Activated T-helper 9 cell treated with anti-CD3 and anti-CD28 coated beads, Interleukin-2, amount 50 U/mL, for 16 hours (primary cell): ENCODE data around the gene ANKMY1.

ENCODE experiments used
- DNase-seq: peaks from one replicate; pipeline ENCODE4 v3.0.0-alpha.2; 2020; ENCODE audit warnings: low read depth

Gene ANKMY1

DNA sequence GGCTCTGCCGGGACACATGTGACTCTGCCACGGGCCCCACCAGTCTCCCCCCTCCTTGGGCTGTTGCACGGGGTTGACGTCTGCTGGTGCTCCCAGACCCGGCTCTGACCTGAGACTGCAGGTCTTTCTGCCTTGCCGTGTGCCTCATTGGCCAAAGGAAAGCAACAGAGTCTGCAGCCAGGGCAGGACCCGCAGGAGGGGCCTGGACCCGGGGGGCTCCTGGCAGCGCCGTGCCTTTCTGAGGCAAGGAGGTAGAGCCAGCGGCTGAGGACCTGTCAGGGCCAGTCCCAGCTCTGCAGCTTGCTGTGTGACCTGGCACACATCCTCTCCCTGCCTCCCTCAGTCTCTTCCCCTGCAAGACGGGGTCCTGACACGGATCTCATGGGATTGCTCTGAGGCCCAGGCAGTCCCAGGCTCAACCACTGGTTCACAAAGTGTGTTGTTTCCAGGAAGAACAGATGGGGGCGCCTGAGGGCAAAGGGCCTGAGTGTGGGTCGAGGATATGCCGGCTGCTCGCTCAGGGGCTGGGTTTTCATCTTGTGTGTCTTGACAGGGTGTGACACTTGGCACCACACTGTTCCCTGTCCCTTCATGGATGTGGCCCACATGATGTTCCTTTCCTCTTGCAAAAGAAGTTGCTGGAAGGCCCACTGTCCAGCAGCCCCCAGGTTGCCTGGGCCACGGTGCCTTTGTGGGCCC lies 37.7 kb upstream of the ANKMY1 start:
- no peak for DNase-seq

- no peak for DNase-seq
Observed at GRCh38 chr2:240594511-240595380, 37.0 kb upstream of the ANKMY1 start.

DNA sequence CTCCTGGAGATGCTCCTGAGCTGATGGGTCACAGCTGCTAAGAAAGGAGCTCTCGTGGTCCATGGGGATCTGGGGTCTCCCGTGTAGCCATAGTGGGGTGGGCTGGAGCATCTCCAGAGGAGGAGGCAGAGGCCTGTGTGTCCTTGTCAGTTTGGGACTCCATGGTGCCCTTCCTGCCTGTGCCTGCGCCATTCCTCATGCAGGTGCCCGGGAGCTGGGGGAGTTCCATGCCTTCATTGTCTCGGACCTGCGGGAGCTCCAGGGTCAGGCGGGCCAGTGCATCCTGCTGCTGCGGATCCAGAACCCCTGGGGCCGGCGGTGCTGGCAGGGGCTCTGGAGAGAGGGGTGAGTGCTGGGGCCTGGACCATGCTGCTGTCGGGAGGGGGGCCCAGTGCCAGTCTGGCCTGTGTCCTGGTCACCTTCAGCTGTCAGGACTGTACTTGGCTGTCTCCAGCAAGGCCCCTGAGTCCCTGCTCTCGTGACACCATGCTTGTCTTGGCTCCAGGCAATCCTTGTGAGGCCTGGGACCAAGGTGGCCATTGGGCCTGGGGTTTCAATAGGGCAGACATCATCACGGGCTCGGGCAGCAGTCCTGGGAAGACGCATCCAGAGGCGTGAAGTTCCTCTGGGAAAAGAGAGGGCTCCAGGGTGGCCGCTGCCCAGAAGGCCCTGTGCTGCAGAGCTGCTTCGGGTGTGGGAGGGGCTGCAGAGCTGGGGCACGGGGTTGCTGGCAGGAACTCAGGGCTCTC lies 36.1 kb upstream of the ANKMY1 start:
- DNase-seq, result no peak

- DNase-seq, result no peak
Observed at GRCh38 chr2:240593026-240593702, 35.4 kb upstream of the ANKMY1 start.

GRCh38 chr2:240591784-240592183 lies 34.0 kb upstream of the ANKMY1 start:
- no peak for DNase-seq

- DNase-seq, result no peak
Observed at GRCh38 chr2:240591226-240591625, 33.4 kb upstream of the ANKMY1 start.

DNA sequence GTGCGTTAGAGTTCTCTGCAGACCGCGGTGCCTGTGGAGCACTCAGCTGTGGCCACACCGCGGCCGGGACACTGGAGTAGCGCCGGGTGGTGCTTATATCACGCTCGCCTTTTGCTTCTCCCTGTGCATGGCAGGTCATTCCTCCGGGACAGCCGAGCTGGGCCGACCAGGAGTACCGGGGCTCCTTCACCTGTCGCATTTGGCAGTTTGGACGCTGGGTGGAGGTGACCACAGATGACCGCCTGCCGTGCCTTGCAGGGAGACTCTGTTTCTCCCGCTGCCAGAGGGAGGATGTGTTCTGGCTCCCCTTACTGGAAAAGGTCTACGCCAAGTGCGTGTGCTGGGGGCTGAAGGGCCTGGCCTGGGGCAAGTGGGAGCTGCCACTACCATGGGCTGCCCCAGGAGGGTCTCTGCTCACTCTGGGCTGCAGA lies 32.9 kb upstream of the ANKMY1 start:
- DNase-seq, result no peak

- no peak for DNase-seq
Observed at GRCh38 chr2:240589850-240590525, 32.2 kb upstream of the ANKMY1 start.

DNA sequence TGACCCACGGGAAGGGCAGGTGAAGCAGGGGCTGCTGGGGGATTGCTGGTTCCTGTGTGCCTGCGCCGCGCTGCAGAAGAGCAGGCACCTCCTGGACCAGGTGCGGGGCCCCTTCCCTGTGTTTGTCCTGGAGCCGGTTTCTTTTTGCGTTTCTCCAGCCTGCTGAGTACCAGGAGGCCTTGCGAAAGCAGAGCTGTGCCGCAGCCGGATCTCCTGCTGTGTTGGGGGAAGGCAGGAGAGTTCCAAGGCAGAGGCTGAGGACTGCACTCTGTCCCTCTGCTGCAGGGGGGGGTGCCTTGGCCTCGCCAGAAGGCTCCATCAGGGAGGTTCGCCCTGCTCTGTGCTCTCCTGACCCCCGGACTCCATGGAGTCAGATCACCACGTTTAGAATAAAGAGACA lies 31.6 kb upstream of the ANKMY1 start:
- DNase-seq, result no peak

DNA sequence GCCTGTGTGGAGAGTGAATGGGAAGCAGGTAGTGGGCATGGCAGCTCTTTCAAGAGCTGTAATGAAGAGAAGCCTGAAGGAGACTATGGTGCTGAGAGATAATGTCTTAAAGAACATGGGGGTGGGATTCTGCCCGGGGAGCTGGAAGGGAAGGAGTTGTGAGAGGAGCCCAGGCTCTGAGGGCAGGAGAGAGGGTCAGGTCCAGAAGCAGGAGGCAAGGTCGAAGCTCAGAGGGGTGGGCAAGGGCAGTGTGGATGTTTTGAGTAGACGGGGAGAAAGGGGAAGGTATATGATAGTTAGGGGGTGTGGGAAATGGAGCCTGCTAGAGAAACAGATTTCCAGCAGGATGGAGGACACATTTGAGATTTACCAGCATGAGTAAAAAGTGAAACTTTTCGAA lies 30.9 kb upstream of the ANKMY1 start:
- no peak for DNase-seq

DNA sequence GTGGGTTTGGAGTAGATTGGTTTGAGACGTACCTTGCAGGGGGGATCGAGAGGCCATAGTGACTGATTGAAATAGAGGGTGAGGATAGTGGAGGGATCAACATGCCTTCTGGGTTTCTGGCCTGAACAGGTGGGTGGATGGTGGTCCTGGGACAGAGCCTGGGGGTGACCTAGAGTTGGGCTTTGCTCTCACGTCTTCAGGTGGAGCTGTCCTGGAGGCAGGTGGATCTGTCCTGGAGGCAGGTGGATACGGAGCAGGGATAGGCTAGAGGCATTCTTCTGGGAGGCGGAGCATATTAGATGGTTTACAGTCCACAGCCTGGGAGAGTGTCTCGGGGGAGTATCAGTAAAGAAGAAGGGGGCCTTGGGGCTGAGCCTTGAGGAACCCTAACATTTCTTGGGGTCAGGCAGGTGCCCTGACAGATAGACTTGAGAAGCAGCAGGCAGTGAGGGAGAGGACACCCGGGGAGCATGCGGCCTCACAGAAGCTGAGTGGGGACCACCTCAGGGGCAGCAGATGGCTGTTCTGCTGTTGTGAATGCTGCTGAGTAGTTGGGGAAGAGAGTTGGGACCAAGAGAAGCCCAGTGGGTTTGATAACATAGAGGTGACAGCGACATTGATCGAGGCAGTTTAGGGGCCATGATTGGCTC lies 30.3 kb upstream of the ANKMY1 start:
- no peak for DNase-seq

GRCh38 chr2:240586919-240587800 lies 29.4 kb upstream of the ANKMY1 start:
- peak; percentile 34 for DNase-seq

DNA sequence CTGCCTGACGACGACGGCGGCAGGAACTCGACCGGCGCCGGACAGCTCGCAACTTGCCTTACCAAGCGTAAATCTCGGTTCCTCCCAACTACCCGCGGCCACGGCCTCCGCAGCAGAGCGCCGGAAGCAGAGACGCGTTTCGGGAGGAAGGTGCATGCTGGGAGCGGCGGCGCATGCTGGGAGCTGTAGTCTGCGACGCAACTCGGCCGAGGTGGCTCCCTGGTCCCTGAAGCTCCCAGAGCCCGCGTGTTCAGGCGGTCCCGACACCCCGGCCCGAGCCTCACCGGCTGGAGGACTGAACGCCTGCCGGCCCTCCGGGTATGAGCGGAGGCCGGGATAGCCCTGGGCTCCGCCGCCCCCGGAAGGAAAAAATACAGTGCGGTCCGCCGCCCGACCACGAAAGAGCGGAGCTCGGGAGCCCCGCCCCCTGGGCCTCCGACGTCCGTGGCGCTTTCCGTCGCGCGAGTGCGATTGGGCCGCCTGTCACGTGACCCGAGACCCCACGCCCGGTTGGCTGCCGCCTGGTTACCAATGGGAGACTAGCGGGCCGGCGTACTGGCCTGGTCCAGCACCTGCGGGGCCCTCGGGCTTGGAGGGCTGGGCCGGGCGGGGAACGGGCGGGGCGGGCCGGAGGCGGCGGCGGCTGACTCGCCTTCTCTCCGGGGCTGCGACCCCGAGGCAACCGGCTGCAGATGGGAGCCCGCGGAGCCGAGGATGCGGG lies 28.6 kb upstream of the ANKMY1 start, which contains the start of gene CAPN10:
Gene CAPN10 (plus strand): TSS at position 537 of the 721 bp plus-strand sequence. CDS start 178 bp downstream, at position 715.
- peak; percentile 95 for DNase-seq

- DNase-seq, result no peak
Observed at GRCh38 chr2:240585681-240586197, 28.0 kb upstream of the ANKMY1 start.

DNA sequence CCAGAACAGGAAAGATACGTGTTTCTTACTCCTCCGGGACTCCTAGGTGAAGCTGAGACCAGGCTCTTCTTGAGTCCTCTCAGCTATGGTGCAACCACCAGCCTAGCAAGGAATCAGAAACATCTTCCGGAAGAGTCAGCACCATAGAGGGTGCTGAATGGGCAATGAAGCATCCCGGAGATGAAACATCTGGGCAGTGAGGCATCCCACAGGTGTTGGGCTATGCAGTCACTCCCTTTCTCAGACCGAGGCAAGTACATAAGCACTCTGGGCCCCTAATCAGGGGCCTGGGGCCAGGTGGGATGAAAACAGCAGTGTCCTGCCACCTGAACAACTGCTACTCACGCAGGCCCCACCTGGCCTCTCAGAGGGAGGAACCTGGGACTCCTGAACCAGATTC lies 27.3 kb upstream of the ANKMY1 start:
- DNase-seq, result no peak

- DNase-seq, result no peak
Observed at GRCh38 chr2:240584486-240585031, 26.8 kb upstream of the ANKMY1 start.

GRCh38 chr2:240583774-240584173 lies 26.0 kb upstream of the ANKMY1 start:
- DNase-seq, result no peak

- no peak for DNase-seq
Observed at GRCh38 chr2:240582781-240583180, 25.0 kb upstream of the ANKMY1 start.

DNA sequence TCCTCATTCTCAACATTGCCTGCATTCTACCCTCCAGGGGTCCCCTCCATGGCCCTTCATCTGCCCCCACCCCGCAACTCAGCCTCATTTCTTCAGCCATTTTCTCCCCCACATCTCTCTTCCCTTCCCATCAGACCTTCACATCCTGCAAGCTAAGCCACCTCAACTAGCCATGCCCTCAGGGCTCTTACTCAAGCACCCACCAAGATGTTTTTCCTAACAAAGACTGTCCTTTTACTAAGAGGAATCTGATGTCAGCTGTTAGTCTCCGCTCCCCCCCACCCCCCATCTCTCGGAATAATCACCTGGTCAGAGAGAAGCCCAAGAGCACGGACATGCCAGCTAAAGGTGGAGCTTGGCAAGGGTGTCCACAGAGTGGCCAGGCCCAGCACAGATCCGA lies 24.0 kb upstream of the ANKMY1 start:
- no peak for DNase-seq
